Activated naive CD8-positive, alpha-beta T cell treated with anti-CD3 and anti-CD28 coated beads, Interleukin-2, amount 50 U/mL, for 16 hours (primary cell): ENCODE data around the gene ETV5.

Experiments used
- DNase-seq: peaks from one replicate; pipeline ENCODE4 v3.0.0-alpha.2; 2020; ENCODE audit warnings: low read depth, low spot score

ETV5 gene

DNA sequence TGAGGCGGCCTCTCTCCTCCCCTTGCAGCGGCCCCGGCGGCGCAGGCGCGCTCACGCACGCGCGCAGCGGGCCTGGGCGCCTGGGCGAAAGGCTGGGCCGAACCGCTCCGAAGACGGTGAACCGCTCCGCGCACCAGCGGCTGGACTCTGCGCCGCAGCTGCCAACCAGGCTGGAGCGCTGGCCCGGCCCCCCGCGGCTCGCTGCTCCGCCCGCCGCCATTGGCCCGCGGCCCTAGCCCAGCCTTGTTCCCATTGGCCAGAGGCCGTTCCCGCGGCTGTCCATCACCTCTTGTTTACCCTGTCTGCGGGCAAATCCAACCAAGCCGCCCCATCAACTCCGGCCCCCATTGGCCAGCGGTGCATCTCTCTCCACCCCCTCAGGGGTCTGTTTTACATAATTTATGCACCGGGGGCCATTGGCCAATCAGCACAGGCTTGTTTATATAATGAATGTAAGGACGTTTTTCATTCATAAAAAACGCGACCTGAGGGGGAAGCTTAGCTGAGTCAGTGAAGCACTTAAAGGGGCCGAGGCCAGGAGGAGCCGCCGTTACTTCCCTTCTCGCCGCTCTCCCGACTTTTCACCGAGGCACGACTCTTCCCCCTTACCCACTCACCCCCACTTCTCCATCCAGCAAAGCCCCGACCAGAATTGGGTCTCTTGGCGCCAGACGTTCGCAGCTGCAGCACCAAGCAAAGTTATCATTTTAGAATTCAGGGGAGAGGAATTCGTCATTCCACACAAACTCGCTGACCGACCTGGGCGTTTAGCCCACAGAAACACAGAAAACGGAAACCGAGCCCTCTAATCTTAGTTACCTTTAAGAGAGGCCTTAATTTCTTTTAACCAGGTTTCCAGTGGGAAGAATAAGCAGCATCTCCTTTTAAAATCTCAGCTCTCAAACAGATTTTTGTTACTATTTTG lies at the start of gene ETV5:
TSS of gene ETV5 (minus strand) at position 149 of the 925 bp plus-strand sequence. CDS start 3,221 bp downstream, outside the sequence.
- peak; percentile 87 for DNase-seq

DNA sequence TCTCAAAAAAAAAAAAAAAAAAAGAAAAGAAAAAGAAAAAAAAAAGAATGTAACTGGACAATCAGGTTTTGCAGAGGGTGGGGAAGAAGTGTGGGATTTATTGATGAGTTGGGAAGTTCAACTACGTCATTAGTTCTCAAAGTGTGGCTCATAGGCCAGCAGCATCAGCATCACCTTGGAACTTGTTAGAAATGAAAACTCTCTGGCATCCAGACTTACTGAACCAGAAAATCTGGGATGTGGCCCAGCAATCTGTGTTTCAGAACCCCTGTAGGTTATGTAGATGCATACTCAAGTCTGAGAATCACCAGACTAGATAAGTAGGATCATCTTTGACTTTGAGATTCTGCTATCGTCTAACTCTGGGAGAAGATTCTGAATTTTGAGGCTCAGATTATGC lies 45.8 kb upstream of the ETV5 start:
- DNase-seq: no peak

DNA sequence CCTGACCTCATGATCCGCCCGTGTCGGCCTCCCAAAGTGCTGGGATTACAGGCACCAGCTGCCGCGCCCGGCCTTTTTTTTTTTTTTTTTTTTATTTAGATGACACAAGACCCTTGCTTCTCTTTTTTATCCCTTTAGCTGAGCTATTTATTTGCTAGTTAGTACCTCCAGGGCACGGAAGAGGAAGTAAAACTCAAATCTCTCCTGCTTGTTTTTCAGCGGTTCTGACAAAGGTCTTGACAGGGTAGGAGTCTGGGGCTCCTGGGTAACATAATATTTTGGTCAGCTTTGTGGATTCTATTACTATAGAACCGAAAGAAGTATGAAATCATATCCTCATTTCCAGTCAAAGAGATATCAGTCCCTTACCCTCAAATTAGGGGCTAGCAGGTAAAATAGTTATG lies 44.0 kb upstream of the ETV5 start:
- no peak for DNase-seq

DNA sequence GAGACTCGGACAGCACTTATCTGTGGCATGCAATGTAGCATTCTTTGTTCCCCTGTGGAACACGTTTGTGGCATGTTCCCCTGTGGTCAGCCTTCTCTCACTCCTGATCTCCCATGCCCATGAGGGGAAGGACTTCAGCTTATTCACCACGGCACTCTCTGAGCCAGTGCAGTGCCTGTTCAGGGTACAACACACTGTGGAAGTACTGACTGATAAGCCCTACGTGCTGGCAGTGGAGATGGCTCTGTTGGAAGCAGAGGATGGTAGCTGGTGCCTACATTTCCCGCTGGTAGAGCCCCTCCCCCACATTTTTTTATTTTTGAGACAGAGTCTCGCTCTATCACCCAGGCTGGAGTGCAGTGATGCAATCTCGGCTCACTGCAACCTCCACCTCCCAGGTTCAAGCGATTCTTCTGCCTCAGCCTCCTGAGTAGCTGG lies 43.5 kb upstream of the ETV5 start:
- DNase-seq: no peak

DNA sequence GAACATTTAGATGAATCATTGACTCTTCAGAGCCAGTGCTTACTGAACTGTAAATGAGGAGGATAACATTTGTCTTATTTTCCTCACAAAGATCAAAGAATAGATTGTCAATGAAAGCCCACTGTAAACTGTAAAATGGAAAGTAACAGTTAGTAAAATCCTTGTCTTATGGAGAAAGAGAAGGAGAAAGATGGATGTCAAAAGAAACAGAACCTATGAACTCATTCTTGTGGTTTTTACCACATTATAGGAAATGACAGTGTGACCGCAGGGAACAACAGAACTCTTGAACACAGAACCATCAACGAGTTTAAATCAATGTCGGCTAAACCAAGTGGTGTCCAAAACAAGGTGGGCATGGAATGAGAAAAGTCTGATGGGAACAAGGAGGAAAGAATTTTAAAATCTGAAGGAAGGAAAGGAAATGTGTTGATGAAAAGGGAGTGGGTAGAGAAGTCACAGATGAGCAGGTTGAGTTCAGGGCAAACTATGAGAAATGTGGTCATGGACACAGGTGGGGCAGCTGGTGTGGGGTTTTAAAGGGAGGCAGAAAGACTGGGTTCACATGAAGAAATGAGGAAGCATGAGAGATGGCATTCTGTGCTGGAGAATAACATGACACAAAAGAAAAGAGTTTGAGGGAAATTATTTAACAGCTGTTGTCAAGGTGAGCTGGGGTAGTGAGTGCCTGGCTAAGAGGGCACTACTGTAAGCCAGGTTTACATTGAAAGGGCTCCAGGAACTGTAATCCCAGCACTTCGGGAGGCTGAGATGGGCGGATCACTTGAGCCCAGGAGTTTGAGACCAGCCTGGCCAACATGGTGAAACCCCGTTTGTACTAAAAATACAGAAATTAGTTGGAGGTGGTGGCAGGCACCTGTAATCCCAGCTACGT lies 42.4 kb upstream of the ETV5 start:
- no peak for DNase-seq

DNA sequence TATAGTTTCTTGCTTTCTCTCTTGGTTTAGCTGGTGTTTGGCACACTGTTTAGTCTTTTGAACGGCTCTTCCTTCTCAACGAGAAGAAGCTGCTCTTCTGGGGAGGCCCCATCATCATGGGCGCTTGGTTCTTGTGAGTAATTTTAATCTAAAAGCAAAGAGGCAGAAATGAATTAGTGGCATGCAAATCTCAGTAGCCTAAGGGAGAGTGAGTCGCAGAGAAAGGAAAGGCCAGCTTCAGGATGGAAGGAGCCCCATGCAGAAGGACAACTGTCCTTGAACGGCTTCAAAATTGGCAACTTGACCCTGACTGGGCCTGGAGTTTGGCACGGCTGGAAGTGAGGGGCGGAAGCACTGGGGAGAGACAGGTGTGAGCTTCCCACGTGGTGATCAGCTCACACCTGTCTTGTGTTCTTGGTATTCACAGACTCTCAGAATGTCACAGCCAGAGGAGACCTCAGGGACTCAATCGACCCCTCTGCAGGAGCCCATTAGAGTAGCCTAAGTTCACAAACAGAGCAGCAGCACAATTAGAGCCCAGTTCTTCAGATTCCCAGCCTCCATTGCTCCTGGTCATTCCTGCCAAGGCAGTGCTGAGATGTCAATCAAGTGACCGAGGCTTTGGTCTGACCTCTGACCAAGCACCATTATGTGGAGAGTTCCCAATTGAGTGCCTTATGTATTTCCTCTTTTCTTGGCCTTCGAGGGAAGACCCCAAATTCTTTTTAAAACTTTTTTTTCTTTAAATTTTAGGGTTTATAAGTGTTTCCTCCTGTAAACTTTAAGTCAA lies 41.3 kb upstream of the ETV5 start:
- no peak for DNase-seq

DNA sequence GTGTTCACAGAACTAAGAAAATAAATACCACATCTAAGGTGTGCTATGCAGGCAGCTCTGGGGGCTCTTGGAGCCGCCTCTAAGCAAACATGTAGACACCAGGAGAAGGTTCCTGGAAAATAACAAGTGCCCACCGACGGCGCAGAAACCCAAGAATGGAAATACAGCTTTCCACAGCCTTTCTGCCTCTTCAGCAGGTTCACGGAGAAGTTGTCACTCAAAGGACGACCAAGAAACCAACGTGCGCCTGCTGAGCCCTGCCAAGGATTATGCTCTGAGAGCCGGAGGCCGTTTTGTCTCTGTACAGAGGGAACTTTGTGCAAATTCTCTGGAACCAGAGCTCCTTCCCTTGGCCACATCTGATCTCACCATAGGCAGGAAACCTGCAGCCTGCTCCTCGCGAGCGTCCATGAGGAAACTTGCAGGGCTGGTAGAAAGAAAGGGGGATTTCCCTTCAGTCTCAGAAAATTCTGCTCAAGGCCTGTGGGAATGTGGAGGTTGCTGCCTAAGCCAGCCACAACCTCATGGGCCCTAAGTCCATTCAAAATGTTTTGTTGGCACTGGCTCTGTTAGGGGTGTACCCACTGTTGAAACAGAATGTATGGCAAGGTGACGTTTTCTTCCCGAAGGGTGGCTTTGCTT lies 40.6 kb upstream of the ETV5 start:
- no peak for DNase-seq

DNA sequence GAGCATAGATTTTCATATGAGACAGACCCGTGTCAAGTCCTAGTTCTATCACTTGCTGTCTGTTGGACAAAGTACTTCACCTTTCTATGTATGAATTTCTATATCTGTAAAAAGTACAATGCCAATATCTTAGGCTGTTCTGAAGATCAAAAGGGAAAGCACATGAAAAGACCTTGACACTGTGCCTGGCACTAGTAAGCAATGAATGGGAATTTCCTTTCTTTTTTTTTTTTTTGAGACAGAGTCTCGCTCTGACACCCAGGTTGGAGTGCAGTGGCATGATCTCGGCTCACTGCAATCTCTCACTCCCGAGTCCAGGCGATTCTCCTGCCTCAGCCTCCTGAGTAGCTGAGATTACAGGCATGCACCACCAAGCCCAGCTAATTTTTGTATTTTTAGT lies 35.4 kb upstream of the ETV5 start:
- DNase-seq: no peak

DNA sequence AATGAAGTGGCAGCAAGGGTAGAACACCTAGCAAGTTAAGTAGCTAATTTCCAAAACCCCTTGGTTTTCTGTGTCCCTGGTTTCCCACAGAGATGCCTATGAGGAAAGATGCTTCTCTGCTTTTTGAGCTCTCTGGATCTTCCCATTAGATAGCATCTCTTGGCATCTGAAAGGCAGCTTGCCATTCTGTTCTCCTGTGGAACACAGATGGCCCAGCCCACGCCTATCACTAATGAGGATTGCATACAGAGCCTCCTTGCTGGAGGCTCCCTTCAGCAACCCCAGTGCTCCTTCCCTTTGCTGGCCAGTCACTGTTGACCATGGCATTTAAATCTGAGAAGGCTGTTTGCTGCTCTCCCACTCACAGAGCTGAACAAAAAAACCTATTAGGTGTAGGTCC lies 34.4 kb upstream of the ETV5 start:
- no peak for DNase-seq

DNA sequence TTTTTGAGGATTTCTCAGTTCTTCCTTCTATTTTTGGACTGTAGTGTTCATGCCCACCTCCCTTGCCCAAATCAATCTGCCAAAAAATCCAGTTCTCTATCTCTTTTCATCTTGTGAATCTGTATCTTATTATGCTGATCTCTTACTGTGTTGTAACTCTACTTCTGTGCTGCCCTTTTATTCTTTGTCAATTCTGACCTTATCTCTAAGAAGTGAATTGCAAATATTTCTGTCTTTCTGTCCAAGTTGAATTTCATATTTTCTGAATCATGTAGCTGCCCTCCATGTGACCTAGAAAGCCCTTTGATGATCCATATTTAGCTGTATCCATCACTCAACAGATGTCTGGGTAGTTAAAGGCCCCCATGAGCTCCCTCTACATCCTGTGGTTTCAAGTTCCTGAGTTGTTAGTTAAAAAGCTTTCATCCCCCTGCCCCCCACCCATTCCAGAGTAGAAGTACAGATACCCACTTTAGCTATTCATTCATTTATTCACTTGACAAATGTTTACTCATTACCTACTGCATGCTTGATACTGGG lies 33.6 kb upstream of the ETV5 start:
- DNase-seq: no peak

DNA sequence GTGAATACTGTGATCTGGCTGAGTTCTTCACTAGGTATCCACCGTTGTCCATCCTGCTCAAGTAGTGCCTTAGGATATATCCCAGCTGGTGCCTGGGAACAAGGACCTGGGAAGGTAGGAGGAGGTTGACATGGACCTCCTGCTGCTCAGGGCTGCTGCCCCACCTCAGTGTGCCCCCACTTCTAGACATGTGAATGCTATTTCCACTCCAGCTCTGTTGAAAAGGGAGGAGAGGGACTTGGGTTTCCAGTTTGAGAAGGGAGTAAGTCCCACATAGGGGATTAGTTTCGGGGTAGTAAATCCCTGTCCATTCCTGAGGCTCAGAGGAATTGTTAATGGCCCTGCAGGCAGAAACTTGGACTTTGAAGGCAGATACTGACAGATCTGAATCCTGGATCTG lies 32.9 kb upstream of the ETV5 start:
- DNase-seq: no peak

DNA sequence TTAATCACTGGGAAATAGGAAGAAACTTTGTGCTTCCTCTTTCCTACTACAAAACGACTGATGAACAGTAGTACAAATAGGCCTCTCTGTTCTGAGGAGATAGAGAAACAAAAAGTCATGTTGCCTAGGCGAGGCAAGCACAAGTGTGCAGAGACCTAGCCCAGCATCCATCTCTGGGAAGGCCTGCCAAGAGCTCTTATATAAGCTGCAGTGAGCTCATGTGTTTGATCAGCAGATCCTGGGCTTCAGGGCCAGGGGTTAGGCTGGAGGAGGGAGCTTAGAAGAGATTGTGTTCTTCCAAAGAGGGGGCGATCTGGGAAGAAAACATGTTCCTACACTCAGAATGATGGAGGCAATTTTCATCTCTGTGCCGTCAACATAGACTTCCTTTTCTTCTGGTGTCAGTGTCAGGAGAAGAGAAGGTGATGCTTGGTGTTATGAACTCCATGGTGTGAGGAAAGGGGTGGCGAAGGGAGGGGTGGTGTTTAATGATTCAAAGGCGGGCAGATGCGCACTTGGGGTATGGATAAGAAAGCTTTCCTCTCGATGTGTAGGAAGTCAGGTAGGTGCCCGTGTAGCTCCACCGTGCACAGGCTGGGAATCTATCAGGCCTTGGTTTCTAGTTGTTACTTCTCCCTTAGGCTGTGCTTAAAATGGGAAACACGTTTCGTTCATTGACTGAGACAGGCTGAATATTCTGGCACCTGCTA lies 29.5 kb upstream of the ETV5 start:
- DNase-seq: no peak

DNA sequence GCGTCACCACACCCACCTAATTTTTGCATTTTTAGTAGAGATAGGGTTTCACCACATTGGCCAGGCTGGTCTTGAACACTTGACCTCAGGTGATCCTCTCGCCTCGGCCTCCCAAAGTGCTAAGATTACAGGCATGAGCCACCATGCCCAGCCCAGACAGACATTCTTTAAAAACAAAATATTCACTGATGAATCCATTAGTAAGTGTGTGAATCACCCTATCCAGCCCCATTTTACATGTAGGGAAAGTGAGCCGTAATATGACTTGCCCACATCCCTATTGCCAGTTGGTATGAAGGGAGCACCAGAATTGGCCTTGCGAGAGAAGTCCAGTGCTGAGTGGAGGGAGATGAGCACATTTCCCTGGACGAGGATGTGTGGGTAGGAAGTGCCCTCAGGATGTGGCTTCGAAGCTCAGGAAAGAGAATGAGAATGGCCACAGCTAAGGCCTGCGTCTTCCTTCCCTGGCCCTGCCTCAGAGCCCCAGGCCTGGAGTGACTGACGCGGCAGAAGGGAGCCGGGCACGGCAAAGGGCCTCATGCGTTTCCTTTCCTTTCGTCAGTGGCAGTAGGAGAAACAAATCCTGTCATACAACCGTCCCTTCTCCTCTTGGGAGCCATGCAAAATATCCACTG lies 28.3 kb upstream of the ETV5 start:
- DNase-seq: no peak

DNA sequence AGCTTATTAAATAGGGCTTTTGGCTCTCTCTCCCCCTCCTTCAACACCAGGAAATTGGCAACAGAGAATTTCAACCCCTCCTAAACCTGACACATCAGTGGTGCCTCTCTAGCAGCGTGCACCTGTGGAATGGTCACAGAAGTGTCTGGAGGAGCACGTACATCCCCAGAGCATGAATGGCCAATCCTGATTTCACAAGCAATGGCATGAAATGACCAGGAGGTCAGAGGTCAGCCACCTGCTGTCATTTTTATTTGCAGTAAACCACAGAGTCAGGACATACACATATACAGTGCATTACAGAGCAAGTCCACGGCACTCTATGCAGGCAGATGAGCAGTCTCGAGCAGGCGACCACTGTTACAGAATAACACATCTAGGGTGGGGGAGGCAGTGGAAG lies 25.1 kb upstream of the ETV5 start:
- no peak for DNase-seq

DNA sequence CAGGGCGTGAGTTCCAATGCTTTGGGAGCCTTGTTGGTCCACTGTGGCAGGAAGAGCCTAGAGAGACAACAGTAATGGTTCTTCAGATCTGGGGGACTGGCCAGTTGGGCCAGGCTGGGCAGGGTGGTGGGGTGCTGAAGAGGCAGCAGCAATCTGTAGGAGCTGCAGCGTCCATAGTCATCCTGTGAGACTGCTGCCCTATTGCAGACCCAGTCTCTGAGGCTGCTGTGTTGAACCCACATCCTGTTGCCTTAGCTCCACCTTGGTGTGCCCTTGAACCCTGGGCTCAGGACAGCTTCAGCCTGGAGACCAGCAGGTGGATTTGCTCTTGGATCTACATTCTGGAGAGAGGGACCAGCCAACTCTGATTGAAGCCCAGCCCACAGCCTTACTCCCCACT lies 23.6 kb upstream of the ETV5 start:
- no peak for DNase-seq

DNA sequence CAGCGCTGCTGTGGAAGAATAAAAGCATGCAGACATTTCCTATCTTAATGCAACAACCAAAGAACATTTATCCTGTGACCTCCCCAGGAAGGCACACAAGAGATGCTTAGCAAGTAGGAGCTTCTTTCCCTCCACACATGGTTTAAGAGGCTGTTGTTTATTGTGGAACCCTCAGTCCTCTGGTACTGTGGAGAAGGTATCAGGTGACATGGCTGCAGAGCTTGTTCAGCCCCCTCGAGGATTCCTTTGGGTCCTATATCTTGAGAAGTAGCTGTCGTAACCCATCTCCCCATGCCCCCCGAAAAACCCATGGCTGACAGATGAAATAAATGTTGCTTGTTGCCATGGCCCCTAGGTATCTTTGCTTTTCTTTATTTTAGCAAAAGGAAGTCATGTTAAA lies 20.3 kb upstream of the ETV5 start:
- DNase-seq: no peak

DNA sequence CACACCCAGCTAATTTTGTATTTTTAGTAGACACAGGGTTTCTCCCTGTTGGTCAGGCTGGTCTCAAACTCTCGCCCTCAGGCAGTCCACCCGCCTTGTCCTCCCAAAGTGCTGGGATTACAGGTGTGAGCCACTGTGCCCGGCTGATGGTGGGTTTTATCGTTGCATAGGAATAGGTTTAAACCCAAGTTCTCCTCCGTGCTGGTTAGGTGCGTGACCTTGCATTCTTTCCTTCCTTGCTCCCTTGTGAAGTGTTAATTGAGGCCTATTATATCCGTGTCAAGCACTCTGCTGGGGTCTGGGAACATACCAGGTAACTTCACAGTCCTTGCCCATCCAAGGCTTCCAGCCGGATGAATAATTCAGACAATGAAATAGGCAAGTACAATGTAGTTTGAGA lies 19.3 kb upstream of the ETV5 start:
- no peak for DNase-seq

DNA sequence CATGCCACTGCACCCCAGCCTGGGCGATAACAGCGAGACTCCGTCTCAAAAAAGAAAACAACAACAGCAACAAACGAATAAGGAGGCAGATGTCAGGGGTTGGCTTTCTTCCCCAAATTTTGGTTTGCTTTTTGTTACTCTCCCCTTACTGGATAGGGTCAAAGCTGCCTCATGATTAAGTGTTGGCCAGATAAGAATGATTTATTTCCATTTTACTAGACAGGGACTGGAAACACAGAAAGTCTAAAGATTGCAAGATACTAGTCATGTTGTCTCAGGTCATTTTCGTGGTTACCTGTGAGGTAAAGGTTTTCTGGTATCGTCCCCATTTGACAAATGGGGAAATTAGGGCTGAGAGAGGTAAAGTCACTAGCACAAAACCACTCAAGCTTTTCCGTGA lies 18.6 kb upstream of the ETV5 start:
- DNase-seq: no peak

DNA sequence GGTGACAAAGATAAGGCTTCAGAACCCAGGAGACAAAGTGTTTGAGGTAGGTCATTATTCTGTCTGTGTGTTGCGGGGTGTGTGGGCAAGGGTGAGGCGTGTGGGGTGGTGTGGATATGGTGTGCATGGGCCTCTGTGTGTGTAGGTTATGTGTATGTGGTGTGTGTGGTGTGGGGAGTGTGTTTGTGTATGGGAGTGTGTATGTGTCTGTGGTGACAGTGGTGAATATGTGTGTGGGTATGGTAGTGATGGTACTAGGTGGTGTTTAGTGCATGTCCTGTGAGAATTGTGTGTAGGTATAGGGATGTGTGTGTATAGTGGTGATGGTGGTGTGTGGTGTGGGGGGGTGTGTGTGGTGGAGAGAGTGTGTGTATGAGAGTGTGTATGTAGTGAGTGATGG lies 16.2 kb upstream of the ETV5 start:
- DNase-seq: no peak

DNA sequence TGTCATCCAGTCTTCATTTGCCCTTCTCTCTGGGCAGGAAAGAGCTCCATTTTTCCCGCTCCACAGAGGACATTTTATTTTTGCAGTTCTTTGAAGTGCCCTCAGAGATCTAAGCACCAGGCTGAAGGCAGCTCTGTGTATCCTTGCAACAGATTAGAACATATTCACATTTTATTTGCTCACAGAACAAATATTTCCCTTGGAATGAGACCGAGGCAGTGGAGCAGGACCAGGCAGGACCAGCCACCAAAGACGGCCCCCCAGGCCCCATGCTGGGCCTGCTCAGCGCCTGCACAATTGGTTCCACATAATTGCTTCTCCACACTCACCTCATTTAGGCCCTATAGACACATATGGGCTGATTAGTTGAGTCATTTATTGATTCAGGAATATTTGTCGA lies 15.7 kb upstream of the ETV5 start:
- no peak for DNase-seq
